ENCODE measurements around the gene VPS16.
"Not testable (repeated sequence)": the region's sequence is repeated elsewhere in the genome, so short reads cannot be mapped to it uniquely, and the experiment has no call there.

DNA sequence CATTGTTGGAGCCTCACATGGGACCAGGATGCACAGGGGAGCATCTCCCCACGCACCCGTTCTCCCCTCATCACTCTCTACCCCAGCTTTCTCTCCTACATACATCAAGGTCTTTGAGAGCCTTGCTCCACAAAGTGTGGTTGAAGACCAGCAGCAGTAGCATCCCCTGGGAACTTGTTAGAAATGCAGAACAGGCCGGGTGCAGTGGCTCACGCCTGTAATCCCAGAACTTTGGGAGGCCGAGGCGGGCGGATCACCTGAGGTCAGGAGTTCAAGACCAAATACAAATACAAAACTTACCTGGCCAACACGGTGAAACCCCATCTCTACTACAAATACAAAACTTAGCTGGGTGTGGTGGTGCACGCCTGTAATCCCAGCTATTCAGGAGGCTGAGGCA, 32.6 kb upstream of the VPS16 start:
- TF ChIP-seq POLR2A (IDR thresholded peaks at IDR 0.05; ENCODE audit: low read length); GATA1 (IDR thresholded peaks at IDR 0.05; ENCODE audit: low read depth, low read length): not testable (repeated sequence)
